ENCODE measurements around the gene EPHB1.

DNA sequence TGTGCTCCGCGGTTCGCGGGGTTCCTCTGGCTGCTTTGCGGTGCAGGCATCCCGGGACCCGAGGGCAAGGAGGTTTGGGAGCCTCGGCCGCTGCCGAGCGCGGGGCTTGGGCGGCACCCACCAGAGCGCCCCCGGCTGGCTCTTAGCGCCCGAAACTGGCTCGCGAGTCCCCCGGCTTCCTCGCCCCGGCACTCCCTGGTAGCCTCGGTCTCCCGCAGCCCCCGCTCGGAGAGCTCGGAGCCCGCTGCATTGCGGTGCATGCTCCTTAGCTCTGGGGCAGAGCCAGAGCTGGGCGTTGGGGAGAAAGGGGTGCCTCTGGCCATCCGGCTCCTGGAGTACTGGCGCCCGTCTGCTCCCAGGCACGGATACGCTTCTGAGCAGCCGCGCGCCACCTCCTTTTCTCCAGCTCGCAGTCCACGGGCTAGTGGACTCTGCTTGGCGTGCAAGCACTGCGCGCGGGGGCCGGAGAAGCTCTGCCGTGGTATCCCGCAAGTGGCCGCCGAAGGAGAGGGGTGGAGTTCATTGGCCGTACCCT, 753 bp downstream of the EPHB1 start:
- TF ChIP-seq, protein P1, sequence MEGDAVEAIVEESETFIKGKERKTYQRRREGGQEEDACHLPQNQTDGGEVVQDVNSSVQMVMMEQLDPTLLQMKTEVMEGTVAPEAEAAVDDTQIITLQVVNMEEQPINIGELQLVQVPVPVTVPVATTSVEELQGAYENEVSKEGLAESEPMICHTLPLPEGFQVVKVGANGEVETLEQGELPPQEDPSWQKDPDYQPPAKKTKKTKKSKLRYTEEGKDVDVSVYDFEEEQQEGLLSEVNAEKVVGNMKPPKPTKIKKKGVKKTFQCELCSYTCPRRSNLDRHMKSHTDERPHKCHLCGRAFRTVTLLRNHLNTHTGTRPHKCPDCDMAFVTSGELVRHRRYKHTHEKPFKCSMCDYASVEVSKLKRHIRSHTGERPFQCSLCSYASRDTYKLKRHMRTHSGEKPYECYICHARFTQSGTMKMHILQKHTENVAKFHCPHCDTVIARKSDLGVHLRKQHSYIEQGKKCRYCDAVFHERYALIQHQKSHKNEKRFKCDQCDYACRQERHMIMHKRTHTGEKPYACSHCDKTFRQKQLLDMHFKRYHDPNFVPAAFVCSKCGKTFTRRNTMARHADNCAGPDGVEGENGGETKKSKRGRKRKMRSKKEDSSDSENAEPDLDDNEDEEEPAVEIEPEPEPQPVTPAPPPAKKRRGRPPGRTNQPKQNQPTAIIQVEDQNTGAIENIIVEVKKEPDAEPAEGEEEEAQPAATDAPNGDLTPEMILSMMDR (conservative IDR thresholded peaks at IDR 0.05): no peak
- no peak for TF ChIP-seq ZFX (IDR thresholded peaks at IDR 0.05)

Measured in C4-2B (cell line).